GM18505 (cell line): ENCODE measurements around the gene NAPG.
"Not testable (repeated sequence)": the region's sequence is repeated elsewhere in the genome, so short reads cannot be mapped to it uniquely, and the experiment has no call there.

ENCODE experiments used
- ATAC-seq: cut with Tn5 transposase; IDR thresholded peaks from one replicate; pipeline ENCODE4 v1.9.1; 2021; ENCODE audit not compliant: unreplicated experiment
- POLR2A ChIP-seq: IDR thresholded peaks from 4 replicates; pipeline ENCODE4 v1.6.1; 2011; ENCODE audit warnings: borderline replicate concordance; ENCODE audit not compliant: insufficient read depth, insufficient read length; ENCODE audit errors: extremely low read depth

NAPG gene

GRCh38 chr18:10544093-10544748 is 18.4 kb downstream of the NAPG start:
- no peak for ATAC-seq
- no peak for TF ChIP-seq POLR2A

GRCh38 chr18:10546557-10547300 is 20.9 kb downstream of the NAPG start:
- no peak for TF ChIP-seq POLR2A
- ATAC-seq, result no peak

- no peak for ATAC-seq
- no peak for TF ChIP-seq POLR2A
Observed at GRCh38 chr18:10552226-10552625, 26.4 kb downstream of the NAPG start.

- not testable (repeated sequence) for ATAC-seq
Observed at GRCh38 chr18:10556251-10556650, 30.4 kb downstream of the NAPG start.

GRCh38 chr18:10557085-10557677 is 31.4 kb downstream of the NAPG start:
- no peak for TF ChIP-seq POLR2A
- no peak for ATAC-seq

- TF ChIP-seq POLR2A, result no peak
- no peak for ATAC-seq
Observed at GRCh38 chr18:10558243-10558966, 32.6 kb downstream of the NAPG start.

GRCh38 chr18:10558967-10559298 is 33.1 kb downstream of the NAPG start:
- no peak for ATAC-seq
- no peak for TF ChIP-seq POLR2A

GRCh38 chr18:10559553-10560451 is 34.0 kb downstream of the NAPG start:
- TF ChIP-seq POLR2A, result no peak
- peak; percentile 55 for ATAC-seq

GRCh38 chr18:10560452-10561045 is 34.7 kb downstream of the NAPG start:
- TF ChIP-seq POLR2A, result no peak
- ATAC-seq, result peak; percentile 47

GRCh38 chr18:10562773-10563160 is 36.9 kb downstream of the NAPG start:
- no peak for TF ChIP-seq POLR2A
- ATAC-seq, result no peak

- no peak for TF ChIP-seq POLR2A
- no peak for ATAC-seq
Observed at GRCh38 chr18:10563886-10564285, 38.1 kb downstream of the NAPG start.

- no peak for ATAC-seq
- TF ChIP-seq POLR2A, result no peak
Observed at GRCh38 chr18:10564975-10565773, 39.3 kb downstream of the NAPG start.
